Karpas-422 (cell line): ENCODE results near the gene SUPT3H. TPM values are rescaled to one million over a fixed set of nuclear protein-coding genes. Genes with fewer than 3 reads are reported as not detected.

Experiments
- DNase-seq: peaks from one replicate; pipeline ENCODE4 v3.0.0-alpha.2; 2015
- H2AFZ ChIP-seq: fragments of 200-600 bp; sonication (generic); 2 replicates; pipeline ENCODE4 v1.6.1; 2014; ENCODE audit warnings: antibody characterized with exemption, low read length, mixed read lengths
- H3K27ac ChIP-seq: fragments of 200-600 bp; sonication (generic); 2 replicates; pipeline ENCODE4 v1.5.1; 2014; ENCODE audit warnings: mild to moderate bottlenecking, low read length, moderate library complexity
- H3K27me3 ChIP-seq: fragments of 200-600 bp; sonication (generic); 2 replicates; pipeline ENCODE4 v1.6.1; 2014; ENCODE audit warnings: low read length, mixed read lengths
- H3K36me3 ChIP-seq: fragments of 200-600 bp; sonication (generic); 2 replicates; pipeline ENCODE4 v1.6.1; 2014; ENCODE audit warnings: low read length, mixed read lengths; ENCODE audit not compliant: insufficient read depth
- H3K4me1 ChIP-seq: fragments of 200-600 bp; sonication (generic); 2 replicates; pipeline ENCODE4 v1.6.1; 2014; ENCODE audit warnings: mild to moderate bottlenecking, low read length, mixed read lengths
- H3K4me2 ChIP-seq: fragments of 200-600 bp; sonication (generic); 2 replicates; pipeline ENCODE4 v1.6.1; 2014; ENCODE audit warnings: low read length, low read depth, mild to moderate bottlenecking; ENCODE audit not compliant: poor library complexity, severe bottlenecking
- H3K4me3 ChIP-seq: fragments of 200-600 bp; sonication (generic); 2 replicates; pipeline ENCODE4 v1.5.1; 2014; ENCODE audit warnings: mild to moderate bottlenecking, antibody characterized with exemption, low read length, mixed read lengths
- H3K79me2 ChIP-seq: fragments of 200-600 bp; sonication (generic); 2 replicates; pipeline ENCODE4 v1.6.1; 2014; ENCODE audit warnings: mild to moderate bottlenecking, low read length, mixed read lengths
- H3K9ac ChIP-seq: fragments of 200-600 bp; sonication (generic); 2 replicates; pipeline ENCODE4 v1.6.0; 2014; ENCODE audit warnings: low read length
- H3K9me2 ChIP-seq: fragments of 200-600 bp; sonication (generic), shearing (Covaris generic); replicated peaks from 2 replicates; pipeline ENCODE4 v1.6.0; 2014; ENCODE audit warnings: mild to moderate bottlenecking, low read length, moderate library complexity; ENCODE audit not compliant: insufficient read depth
- H3K9me3 ChIP-seq: fragments of 300-700, 200-600 bp; sonication (generic); 2 replicates; pipeline ENCODE4 v1.6.1; 2014; ENCODE audit warnings: low read length, mixed read lengths
- H4K20me1 ChIP-seq: fragments of 200-600 bp; sonication (generic); 2 replicates; pipeline ENCODE4 v1.6.1; 2014; ENCODE audit warnings: mild to moderate bottlenecking, antibody characterized with exemption, low read length, low read depth; ENCODE audit not compliant: insufficient read depth
- small RNA-seq: library from RNA; depleted of rRNA; stranded (forward); fragments of <200 nt; gene quantifications from one replicate; pipeline ENCODE3, GENCODE V24; 2014
- total RNA-seq: library from RNA; depleted of rRNA; stranded (reverse); fragments of >200 nt; shearing (Covaris generic); gene quantifications from 2 replicates; pipeline ENCODE4 v1.2.3, GENCODE V29; 2014; ENCODE audit warnings: low replicate concordance; rRNA removed

SUPT3H gene
- total RNA-seq, 1 experiment from 2014 or later = 2.6 TPM

GRCh38 chr6:44784195-44784594, 593.5 kb downstream of the SUPT3H start:
- H3K27me3 ChIP-seq = no peaks in the 10 kb centered on the region
- H3K4me1 ChIP-seq = no peaks in the 10 kb centered on the region
- H3K27ac ChIP-seq = no peak overlapping the region
- no peaks in the 10 kb centered on the region for H3K79me2 ChIP-seq
- no peaks in the 10 kb centered on the region for H4K20me1 ChIP-seq
- H3K4me3 ChIP-seq = no peak overlapping the region
- no peaks in the 10 kb centered on the region for H3K9me2 ChIP-seq
- DNase-seq = no peak
- no peak overlapping the region for H3K4me2 ChIP-seq
- H3K9me3 ChIP-seq = no peaks in the 10 kb centered on the region
- H3K9ac ChIP-seq = no peak overlapping the region
- no peaks in the 10 kb centered on the region for H3K36me3 ChIP-seq
- H2AFZ ChIP-seq = no peak overlapping the region

GRCh38 chr6:44782892-44783291, 594.8 kb downstream of the SUPT3H start:
- no peaks in the 10 kb centered on the region for H3K9me3 ChIP-seq
- H3K4me3 ChIP-seq = no peak overlapping the region
- H3K4me1 ChIP-seq = no peaks in the 10 kb centered on the region
- no peaks in the 10 kb centered on the region for H4K20me1 ChIP-seq
- no peak overlapping the region for H2AFZ ChIP-seq
- no peaks in the 10 kb centered on the region for H3K27me3 ChIP-seq
- H3K79me2 ChIP-seq = no peaks in the 10 kb centered on the region
- no peaks in the 10 kb centered on the region for H3K36me3 ChIP-seq
- no peak overlapping the region for H3K27ac ChIP-seq
- H3K9me2 ChIP-seq = no peaks in the 10 kb centered on the region
- no peak overlapping the region for H3K4me2 ChIP-seq
- no peak overlapping the region for H3K9ac ChIP-seq
- DNase-seq = no peak

GRCh38 chr6:44781912-44782597, 595.7 kb downstream of the SUPT3H start:
- H3K4me1 ChIP-seq = no peaks in the 10 kb centered on the region

GRCh38 chr6:44780161-44780560, 597.6 kb downstream of the SUPT3H start:
- H3K27ac ChIP-seq = no peak overlapping the region

More at GRCh38 chr6:44781912-44782597, 595.7 kb downstream of the SUPT3H start:
- Histone ChIP-seq H3K79me2 (no peaks in the 10 kb centered on the region), H4K20me1 (no peaks in the 10 kb centered on the region), H3K4me2 (no peak overlapping the region), H3K27me3 (no peaks in the 10 kb centered on the region), H3K4me3 (no peak overlapping the region), H3K27ac (no peak overlapping the region), H3K9me3 (no peaks in the 10 kb centered on the region), H3K9ac (no peak overlapping the region), H3K9me2 (no peaks in the 10 kb centered on the region), H2AFZ (no peak overlapping the region), H3K36me3 (no peaks in the 10 kb centered on the region)
- DNase-seq = no peak

GRCh38 chr6:44779130-44779826, 598.5 kb downstream of the SUPT3H start:
- Histone ChIP-seq H3K4me2 (no peak overlapping the region), H3K79me2 (no peaks in the 10 kb centered on the region), H3K9me2 (no peaks in the 10 kb centered on the region), H3K9ac (no peak overlapping the region), H3K4me3 (no peak overlapping the region), H3K27ac (no peak overlapping the region), H3K27me3 (no peaks in the 10 kb centered on the region), H3K9me3 (no peaks in the 10 kb centered on the region), H4K20me1 (no peaks in the 10 kb centered on the region), H2AFZ (no peak overlapping the region), H3K4me1 (no peaks in the 10 kb centered on the region), H3K36me3 (no peaks in the 10 kb centered on the region)
- DNase-seq = no peak

More at GRCh38 chr6:44780161-44780560, 597.6 kb downstream of the SUPT3H start:
- no peaks in the 10 kb centered on the region for H3K4me1 ChIP-seq
- no peaks in the 10 kb centered on the region for H3K36me3 ChIP-seq
- no peaks in the 10 kb centered on the region for H3K9me3 ChIP-seq
- H3K4me3 ChIP-seq = no peak overlapping the region
- no peaks in the 10 kb centered on the region for H3K9me2 ChIP-seq
- H3K9ac ChIP-seq = no peak overlapping the region
- no peak for DNase-seq
- no peaks in the 10 kb centered on the region for H3K27me3 ChIP-seq
- H3K79me2 ChIP-seq = no peaks in the 10 kb centered on the region
- H4K20me1 ChIP-seq = no peaks in the 10 kb centered on the region
- H3K4me2 ChIP-seq = no peak overlapping the region
- no peak overlapping the region for H2AFZ ChIP-seq

Small RNAs within 50 kb of the gene (small RNA-seq; reads per million reads assigned to genes)
- gene MIR586 = not detected

Other genes with a start within 250 kb of the SUPT3H start
- 0.19 and 0.90 TPM in 2 replicates for gene RUNX2, start 49.6 kb downstream of the SUPT3H start, total RNA-seq